ENCODE measurements around the gene CAND2. TPM values are rescaled to one million over a fixed set of nuclear protein-coding genes. Genes with fewer than 3 reads are reported as not detected.

The CAND2 gene
- total RNA-seq, 1 experiment from 2014 or later: not detected

GRCh38 chr3:12825156-12825555, 28.7 kb downstream of the CAND2 start:
- no peak for DNase-seq
- CTCF ChIA-PET: no interaction called here
- Mint-ChIP-seq H3K4me1 (ENCODE audit: low read depth, unreplicated experiment) (peaks cover 8% of the 10 kb centered on the region), H3K36me3 (ENCODE audit: insufficient read depth, unreplicated experiment) (peaks cover 5% of the 10 kb centered on the region), H3K4me3 (ENCODE audit: low read depth, unreplicated experiment) (no peak overlapping the region), H3K9me3 (ENCODE audit: low read depth, unreplicated experiment) (no peaks in the 10 kb centered on the region), H3K27me3 (ENCODE audit: unreplicated experiment) (no peaks in the 10 kb centered on the region), H3K27ac (ENCODE audit: unreplicated experiment) (no peak overlapping the region)
- BruUV-seq (replicated peaks): no TSS peak
- intact Hi-C loops (cut with micrococcal nuclease; ENCODE audit: unreplicated experiment): no loop called here
- no peak for TF ChIP-seq CTCF (IDR thresholded peaks at IDR 0.05; ENCODE audit: unreplicated experiment)

GRCh38 chr3:12828751-12829150, 32.3 kb downstream of the CAND2 start:
- BruUV-seq (replicated peaks): no TSS peak
- H3K27me3 Mint-ChIP-seq (ENCODE audit: unreplicated experiment): no peaks in the 10 kb centered on the region
- no peaks in the 10 kb centered on the region for H3K9me3 Mint-ChIP-seq (ENCODE audit: low read depth, unreplicated experiment)
- H3K4me1 Mint-ChIP-seq (ENCODE audit: low read depth, unreplicated experiment): no peaks in the 10 kb centered on the region
- H3K4me3 Mint-ChIP-seq (ENCODE audit: low read depth, unreplicated experiment): no peak overlapping the region
- no peak overlapping the region for H3K27ac Mint-ChIP-seq (ENCODE audit: unreplicated experiment)
- CTCF ChIA-PET: no interaction called here
- no peak for TF ChIP-seq CTCF (IDR thresholded peaks at IDR 0.05; ENCODE audit: unreplicated experiment)
- intact Hi-C loops (cut with micrococcal nuclease; ENCODE audit: unreplicated experiment): no loop called here
- no peak for DNase-seq
- peaks cover 39% of the 10 kb centered on the region for H3K36me3 Mint-ChIP-seq (ENCODE audit: insufficient read depth, unreplicated experiment)

- intact Hi-C loops (cut with micrococcal nuclease; ENCODE audit: unreplicated experiment): no loop called here
- Mint-ChIP-seq H3K36me3 (ENCODE audit: insufficient read depth, unreplicated experiment) (peaks cover 46% of the 10 kb centered on the region), H3K27me3 (ENCODE audit: unreplicated experiment) (no peaks in the 10 kb centered on the region), H3K27ac (ENCODE audit: unreplicated experiment) (no peak overlapping the region), H3K9me3 (ENCODE audit: low read depth, unreplicated experiment) (no peaks in the 10 kb centered on the region), H3K4me3 (ENCODE audit: low read depth, unreplicated experiment) (no peak overlapping the region), H3K4me1 (ENCODE audit: low read depth, unreplicated experiment) (no peaks in the 10 kb centered on the region)
- TF ChIP-seq CTCF (IDR thresholded peaks at IDR 0.05; ENCODE audit: unreplicated experiment): no peak
- no peak for DNase-seq
- BruUV-seq (replicated peaks): no TSS peak
- CTCF ChIA-PET: no interaction called here
These were observed 32.9 kb downstream of the CAND2 start for GRCh38 chr3:12829404-12829803.

GRCh38 chr3:12829886-12830784, 33.7 kb downstream of the CAND2 start:
- H3K36me3 Mint-ChIP-seq (ENCODE audit: insufficient read depth, unreplicated experiment): peaks cover 52% of the 10 kb centered on the region
- H3K27me3 Mint-ChIP-seq (ENCODE audit: unreplicated experiment): no peaks in the 10 kb centered on the region
- BruUV-seq (replicated peaks): no TSS peak
- no peaks in the 10 kb centered on the region for H3K9me3 Mint-ChIP-seq (ENCODE audit: low read depth, unreplicated experiment)
- H3K27ac Mint-ChIP-seq (ENCODE audit: unreplicated experiment): no peak overlapping the region
- intact Hi-C loops (cut with micrococcal nuclease; ENCODE audit: unreplicated experiment): no loop called here
- DNase-seq: no peak
- CTCF ChIA-PET: no interaction called here
- no peaks in the 10 kb centered on the region for H3K4me1 Mint-ChIP-seq (ENCODE audit: low read depth, unreplicated experiment)
- TF ChIP-seq CTCF (IDR thresholded peaks at IDR 0.05; ENCODE audit: unreplicated experiment): no peak
- H3K4me3 Mint-ChIP-seq (ENCODE audit: low read depth, unreplicated experiment): no peak overlapping the region
